Gastrocnemius medialis (tissue), 4 donors: ENCODE results near the gene COL1A2. TPM values are rescaled to one million over a fixed set of nuclear protein-coding genes. Genes with fewer than 3 reads are reported as not detected.

Experiments used
- ATAC-seq, 2 donors: fragments of 150-250 bp; one replicate each; pipeline ENCODE4 v1.9.1; 2016
- DNase-seq, 2 donors: peaks; one replicate each; pipeline ENCODE4 v3.0.0-alpha.2; 2019
- H3K27ac ChIP-seq, 4 donors: fragments of 200-600 bp; sonication (generic); 1 replicate in 1 of 4; 2 replicates in 3 of 4; pipeline ENCODE4 v1.5.1; 2016 to 2018; ENCODE audit warnings: mild to moderate bottlenecking in 2 of 4, moderate library complexity in 1 of 4
- H3K27me3 ChIP-seq, 3 donors: fragments of 200-600 bp; sonication (generic) in 2 of 3; 1 replicate in 1 of 3; 2 replicates in 2 of 3; pipeline versions ENCODE4 v1.5.1 to v1.6.0; 2016 to 2019; ENCODE audit warnings: mild to moderate bottlenecking in 1 of 3, moderate library complexity in 1 of 3
- H3K36me3 ChIP-seq, 2 donors: fragments of 200-600 bp; sonication (generic) in 1 of 2; one replicate each; pipeline ENCODE4 v1.5.1; 2017 to 2018
- H3K4me1 ChIP-seq, 2 donors: fragments of 200-600 bp; sonication (generic) in 1 of 2; one replicate each; pipeline ENCODE4 v1.5.1; 2016 to 2017; ENCODE audit warnings: mild to moderate bottlenecking in 2 of 2
- H3K4me3 ChIP-seq, 4 donors: fragments of 200-600 bp; sonication (generic) in 3 of 4; 1 replicate in 1 of 4; 2 replicates in 3 of 4; pipeline ENCODE4 v1.5.1; 2016 to 2019; ENCODE audit warnings: mild to moderate bottlenecking in 2 of 4
- H3K9me3 ChIP-seq, 3 donors: fragments of 200-600 bp; sonication (generic) in 2 of 3; 1 replicate in 1 of 3; 2 replicates in 2 of 3; pipeline ENCODE4 v1.5.1; 2016 to 2019
- POLR2A ChIP-seq, 2 donors: fragments of 450-650 bp; IDR thresholded peaks; one replicate each; pipeline ENCODE4 v1.6.1; 2017; ENCODE audit warnings: antibody characterized with exemption in 2 of 2, mild to moderate bottlenecking in 2 of 2, moderate library complexity in 2 of 2
- in situ Hi-C, 4 donors: fragments of 200-750 bp; cut with MboI; loops; one replicate each; pipeline versions ENCODE4 v1.15.0 to v1.8.0; 2017; ENCODE audit warnings: low sequenced_read_pairs in 4 of 4
- intact Hi-C: fragments of 100-400 bp; cut with DNase I; formaldehyde crosslinking; loops from one replicate; pipeline ENCODE4 v1.15.1; 2023; ENCODE audit warnings: low total_unique reads
- total RNA-seq, 4 donors: library from RNA; depleted of rRNA; stranded (reverse); fragments of >200 nt; gene quantifications; one replicate each; pipeline versions ENCODE4 v1.1.0 to v1.2.3, GENCODE V29; 2016
- TF ChIP-seq, protein P1 (sequence below), 5 experiments: fragments of 450-650 bp in 3 of 5; fragments of 200-600 bp in 2 of 5; sonication (generic) in 2 of 5; IDR thresholded peaks in 4 of 5; conservative IDR thresholded peaks in 1 of 5; 1 replicate in 4 of 5; 2 replicates in 1 of 5; pipeline ENCODE4 v1.5.1; 2016 to 2019; ENCODE audit warnings: antibody characterized with exemption in 5 of 5, mild to moderate bottlenecking in 3 of 5, moderate library complexity in 3 of 5

Gene COL1A2
- total RNA-seq, 4 donors from 2014 or later: 11.2 to 43.6 (median 18.7) TPM

DNA sequence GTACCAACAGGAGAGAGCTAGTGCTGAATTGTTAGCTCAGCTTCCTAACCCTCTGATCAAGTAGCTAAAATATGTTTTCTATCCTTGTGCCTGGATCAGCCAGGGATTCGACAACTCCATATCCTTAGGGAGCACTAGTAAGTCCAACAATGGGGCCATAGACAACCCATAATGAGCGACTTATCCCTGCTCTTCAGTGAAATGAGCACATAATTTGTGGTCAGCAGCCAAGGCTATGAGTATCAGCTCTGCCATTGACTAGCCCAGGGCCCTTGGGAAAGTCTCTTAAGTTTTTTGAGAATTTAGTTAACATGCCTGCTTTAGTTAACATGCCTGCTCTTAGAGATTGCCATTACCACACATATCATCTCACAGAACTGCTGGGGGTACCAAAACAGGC, 39.3 kb downstream of the COL1A2 start:
- Histone ChIP-seq H3K9me3 (no peaks in the 10 kb centered on the region), H3K27me3 (no peaks in the 10 kb centered on the region), H3K4me3 (no peak overlapping the region), H3K4me1 (no peaks in the 10 kb centered on the region), H3K27ac (no peak overlapping the region), H3K36me3 (no peaks in the 10 kb centered on the region)
- ATAC-seq: no peak
- TF ChIP-seq, protein P1, sequence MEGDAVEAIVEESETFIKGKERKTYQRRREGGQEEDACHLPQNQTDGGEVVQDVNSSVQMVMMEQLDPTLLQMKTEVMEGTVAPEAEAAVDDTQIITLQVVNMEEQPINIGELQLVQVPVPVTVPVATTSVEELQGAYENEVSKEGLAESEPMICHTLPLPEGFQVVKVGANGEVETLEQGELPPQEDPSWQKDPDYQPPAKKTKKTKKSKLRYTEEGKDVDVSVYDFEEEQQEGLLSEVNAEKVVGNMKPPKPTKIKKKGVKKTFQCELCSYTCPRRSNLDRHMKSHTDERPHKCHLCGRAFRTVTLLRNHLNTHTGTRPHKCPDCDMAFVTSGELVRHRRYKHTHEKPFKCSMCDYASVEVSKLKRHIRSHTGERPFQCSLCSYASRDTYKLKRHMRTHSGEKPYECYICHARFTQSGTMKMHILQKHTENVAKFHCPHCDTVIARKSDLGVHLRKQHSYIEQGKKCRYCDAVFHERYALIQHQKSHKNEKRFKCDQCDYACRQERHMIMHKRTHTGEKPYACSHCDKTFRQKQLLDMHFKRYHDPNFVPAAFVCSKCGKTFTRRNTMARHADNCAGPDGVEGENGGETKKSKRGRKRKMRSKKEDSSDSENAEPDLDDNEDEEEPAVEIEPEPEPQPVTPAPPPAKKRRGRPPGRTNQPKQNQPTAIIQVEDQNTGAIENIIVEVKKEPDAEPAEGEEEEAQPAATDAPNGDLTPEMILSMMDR (IDR thresholded peaks at IDR 0.05 in 4 of 5, conservative IDR thresholded peaks at IDR 0.05 in 1 of 5): no peak
- TF ChIP-seq POLR2A (IDR thresholded peaks at IDR 0.05): no peak
- no peak for DNase-seq
- in situ Hi-C loops: loop anchor here in 1 of 4 donors (10.0 kb wide), 1 partner anchor 139 kb away; no protein-coding TSS in a partner anchor
- intact Hi-C loops: loop anchor here (10.0 kb wide), 1 partner anchor 221 kb away; the partner anchor contains the start of gene SGCE

DNA sequence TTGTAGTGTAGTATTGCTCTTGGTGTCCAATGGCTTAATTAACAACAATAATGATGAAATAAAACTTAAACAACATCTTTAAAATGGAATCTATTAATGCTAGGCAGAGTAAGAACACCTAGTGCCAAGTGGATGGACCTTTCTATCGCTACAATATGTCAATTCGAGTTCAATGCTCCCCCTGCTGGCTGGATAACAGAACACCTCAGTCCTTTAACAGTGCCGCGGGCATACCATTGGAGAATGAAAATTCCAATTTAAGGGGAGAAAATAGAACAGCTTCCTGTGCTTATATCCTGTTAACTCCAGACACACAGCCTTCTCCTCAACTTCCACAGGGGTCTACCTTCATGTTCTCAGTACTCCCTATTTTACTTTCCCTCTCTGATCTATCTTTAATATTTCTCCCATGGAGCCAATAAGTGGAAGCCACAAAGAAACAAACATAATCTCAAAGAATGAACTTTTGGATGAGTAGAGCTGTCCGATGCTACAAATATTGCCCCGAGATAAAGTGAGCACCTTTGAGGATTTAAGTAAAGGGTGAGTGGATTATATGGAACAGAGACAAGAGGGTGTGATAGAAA, 41.4 kb downstream of the COL1A2 start:
- Histone ChIP-seq H3K27me3 (no peaks in the 10 kb centered on the region), H3K4me3 (no peak overlapping the region), H3K36me3 (no peaks in the 10 kb centered on the region), H3K27ac (no peak overlapping the region), H3K4me1 (no peaks in the 10 kb centered on the region), H3K9me3 (no peaks in the 10 kb centered on the region)
- TF ChIP-seq, protein P1 (IDR thresholded peaks at IDR 0.05 in 4 of 5, conservative IDR thresholded peaks at IDR 0.05 in 1 of 5): peak; percentile 36 to 73 (median 62)
- no peak for TF ChIP-seq POLR2A (IDR thresholded peaks at IDR 0.05)
- in situ Hi-C loops: loop anchor here in 1 of 4 donors (10.0 kb wide), 1 partner anchor 141 kb away; no protein-coding TSS in a partner anchor
- DNase-seq (peak; percentile 26 to 43), ATAC-seq (peak; percentile 47 to 80)
- intact Hi-C loops: loop anchor here (2.0 to 10.0 kb wide), 2 partner anchors 147 to 219 kb away; partner anchors contain the start of gene SGCE

DNA sequence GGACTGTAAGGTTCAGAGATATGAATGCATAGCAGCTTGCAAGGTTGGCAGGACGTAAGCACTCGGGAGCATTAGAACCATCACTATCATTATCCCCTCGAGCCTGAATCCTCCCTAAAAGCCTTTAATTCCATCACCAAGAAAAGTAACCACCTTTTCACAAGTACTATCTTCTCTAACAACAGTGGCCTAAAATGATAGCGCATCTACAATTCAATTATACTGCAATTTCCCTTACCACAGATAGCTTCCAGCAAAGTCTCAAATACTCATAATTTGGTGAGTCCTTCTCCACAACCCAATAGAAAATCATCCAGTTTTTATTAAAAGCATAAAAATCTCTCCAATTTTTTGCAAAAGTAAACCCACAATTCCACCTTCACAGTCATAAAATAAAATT, 42.0 kb downstream of the COL1A2 start:
- Histone ChIP-seq H3K27ac (no peak overlapping the region), H3K4me1 (no peaks in the 10 kb centered on the region), H3K27me3 (no peaks in the 10 kb centered on the region), H3K36me3 (no peaks in the 10 kb centered on the region), H3K9me3 (no peaks in the 10 kb centered on the region), H3K4me3 (no peak overlapping the region)
- in situ Hi-C loops (loop anchor here in 1 of 4 donors (10.0 kb wide), 1 partner anchor 142 kb away; no protein-coding TSS in a partner anchor), intact Hi-C loops (loop anchor here (2.0 to 10.0 kb wide), 2 partner anchors 148 to 218 kb away; partner anchors contain the start of gene SGCE)
- TF ChIP-seq, protein P1 (IDR thresholded peaks at IDR 0.05 in 4 of 5, conservative IDR thresholded peaks at IDR 0.05 in 1 of 5): no peak
- TF ChIP-seq POLR2A (IDR thresholded peaks at IDR 0.05): no peak
- DNase-seq: no peak
- no peak for ATAC-seq

DNA sequence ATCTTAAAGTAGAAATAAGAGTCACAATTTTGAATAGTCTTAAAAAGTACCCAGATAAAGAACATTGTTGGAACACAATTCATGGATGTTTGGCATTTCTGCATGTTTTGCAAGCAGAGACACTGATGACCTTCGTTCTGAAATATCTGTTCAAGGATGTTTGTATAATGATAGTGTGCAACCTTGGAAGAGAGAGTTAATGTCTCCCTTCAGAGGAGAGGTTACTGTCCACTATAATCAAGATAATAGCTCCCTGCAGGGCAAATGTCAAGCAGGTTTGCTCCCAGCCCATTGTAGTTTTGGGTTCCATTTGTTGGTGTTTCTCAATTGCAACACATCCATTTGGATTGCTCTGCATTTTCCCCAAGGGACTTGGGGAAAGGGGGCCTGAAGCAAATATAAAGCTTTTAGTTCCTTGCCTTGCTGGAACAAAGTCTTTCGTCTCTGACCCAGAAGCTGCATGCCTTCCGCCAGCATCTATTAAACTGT, 45.2 kb downstream of the COL1A2 start:
- Histone ChIP-seq H3K4me1 (no peaks in the 10 kb centered on the region), H3K27me3 (no peaks in the 10 kb centered on the region), H3K4me3 (no peak overlapping the region), H3K9me3 (no peaks in the 10 kb centered on the region), H3K27ac (no peak overlapping the region), H3K36me3 (no peaks in the 10 kb centered on the region)
- ATAC-seq (no peak), DNase-seq (no peak)
- TF ChIP-seq POLR2A (IDR thresholded peaks at IDR 0.05): no peak
- TF ChIP-seq, protein P1 (IDR thresholded peaks at IDR 0.05 in 4 of 5, conservative IDR thresholded peaks at IDR 0.05 in 1 of 5): no peak
- in situ Hi-C loops (loop anchor here in 1 of 4 donors (10.0 kb wide), 1 partner anchor 145 kb away; no protein-coding TSS in a partner anchor), intact Hi-C loops (loop anchor here (10.0 kb wide), 1 partner anchor 215 kb away; the partner anchor contains the start of gene SGCE)
